HG02973 (cell line): Measurements from ENCODE around the gene FAM25G.
"Not testable (repeated sequence)": the region's sequence is repeated elsewhere in the genome, so short reads cannot be mapped to it uniquely, and the experiment has no call there.

Source experiments
- ATAC-seq: cut with Tn5 transposase; IDR thresholded peaks from one replicate; pipeline ENCODE4 v1.9.1; 2021; ENCODE audit warnings: moderate library complexity; ENCODE audit not compliant: unreplicated experiment

FAM25G gene

DNA sequence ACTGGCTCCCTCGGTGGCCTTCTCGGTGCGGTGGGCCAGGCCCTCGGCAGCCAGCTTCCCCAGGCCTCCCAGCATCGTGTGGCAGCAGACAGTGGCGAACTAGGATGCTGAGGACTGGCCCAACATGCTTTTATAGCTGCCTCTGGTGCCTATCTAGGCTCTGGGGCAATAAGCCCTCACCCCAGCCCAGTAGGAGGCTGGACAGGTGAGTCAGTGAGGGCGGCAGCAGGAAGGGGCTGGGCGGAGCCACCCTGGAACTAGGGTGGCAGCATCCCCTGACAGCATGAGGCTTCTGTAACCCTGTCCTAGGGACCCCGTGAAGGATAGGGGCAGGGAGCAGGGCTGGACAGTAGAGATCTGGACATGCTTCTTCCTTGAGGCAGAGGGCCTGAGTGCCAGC lies at the start of gene FAM25G:
Gene FAM25G, minus strand, starts transcription at position 101 of the 400 bp plus-strand sequence. Its CDS starts 26 bp downstream, at position 75.
- ATAC-seq: not testable (repeated sequence)

DNA sequence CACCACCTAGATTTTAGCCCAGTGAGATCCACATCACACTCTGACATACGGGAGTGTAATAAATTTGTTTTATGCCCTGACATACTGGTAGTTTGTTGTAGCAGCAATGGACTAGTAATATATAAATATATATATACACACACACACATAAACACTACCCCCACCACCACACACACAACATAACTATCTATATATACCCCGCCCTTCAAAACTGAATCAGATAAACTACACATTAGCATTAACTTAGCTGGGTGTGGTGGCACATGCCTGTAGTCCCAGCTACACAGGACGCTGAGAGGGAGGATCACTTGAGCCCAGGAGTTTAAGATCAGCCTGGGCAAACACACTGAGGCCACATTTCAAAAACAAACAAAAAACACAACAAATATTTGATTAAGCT lies 44.9 kb upstream of the FAM25G start:
- ATAC-seq: not testable (repeated sequence)

DNA sequence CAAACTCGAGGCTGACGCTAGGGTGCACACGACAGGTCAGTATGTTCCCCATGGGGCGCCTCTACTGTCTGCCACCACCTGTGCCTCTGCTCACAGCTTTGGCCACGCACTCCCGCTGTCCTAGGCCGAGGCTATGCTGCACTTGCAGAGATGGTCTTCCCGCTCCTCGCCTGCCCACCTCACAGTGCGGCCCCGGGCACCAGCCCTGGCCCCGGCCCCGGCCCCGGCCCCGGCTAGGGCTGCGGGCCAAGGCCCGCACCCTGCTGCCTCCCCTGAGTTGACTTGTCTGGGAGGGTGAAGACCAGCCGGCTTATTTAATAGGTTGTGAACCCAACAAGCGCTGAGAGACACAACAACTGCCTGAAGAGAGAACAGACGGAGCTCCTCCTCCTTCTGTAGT lies 32.0 kb upstream of the FAM25G start, which contains the start of gene AGAP9:
Gene AGAP9, minus strand, starts transcription at position 164 of the 400 bp plus-strand sequence. Its CDS starts 112 bp downstream, at position 52.
- ATAC-seq: not testable (repeated sequence)

DNA sequence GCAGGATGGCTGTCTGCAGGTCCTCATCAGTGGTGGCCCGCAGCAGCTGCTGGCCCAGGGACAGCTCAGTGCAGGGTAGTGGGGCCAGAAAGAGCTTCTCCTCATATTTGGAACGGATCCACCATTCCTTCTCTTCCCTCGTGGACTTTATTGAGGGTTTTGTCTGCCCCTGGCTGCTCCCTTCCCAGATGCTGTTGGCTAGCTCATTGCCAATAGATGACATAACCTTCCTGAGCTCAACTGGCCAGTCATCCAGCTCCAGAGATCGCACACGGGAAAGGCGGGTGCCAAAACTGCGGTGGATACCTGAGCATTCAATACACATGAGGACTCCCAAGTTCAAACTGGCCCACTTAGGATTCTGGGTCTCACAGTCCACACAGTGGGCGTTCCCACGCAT lies 10.8 kb upstream of the FAM25G start:
- ATAC-seq: not testable (repeated sequence)

DNA sequence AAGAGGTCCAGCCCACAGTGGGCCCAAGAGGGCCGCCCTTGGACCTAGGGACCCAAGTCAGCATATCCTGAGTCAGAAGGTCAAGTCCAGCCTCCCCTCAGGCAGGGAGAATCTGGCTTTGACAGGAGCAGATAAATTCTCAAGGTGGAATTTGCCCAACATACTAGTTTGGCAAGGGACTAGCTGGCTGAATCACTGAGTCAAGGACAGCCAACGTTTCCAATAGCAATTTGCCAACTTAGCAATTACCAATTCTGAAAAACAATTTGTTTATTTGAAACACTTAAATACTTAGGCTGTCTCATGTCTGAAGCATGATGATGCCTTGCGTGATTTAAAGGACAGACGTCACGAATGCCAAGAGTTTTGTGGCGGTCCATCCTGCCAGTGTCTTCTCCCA lies 2.7 kb upstream of the FAM25G start:
- not testable (repeated sequence) for ATAC-seq

DNA sequence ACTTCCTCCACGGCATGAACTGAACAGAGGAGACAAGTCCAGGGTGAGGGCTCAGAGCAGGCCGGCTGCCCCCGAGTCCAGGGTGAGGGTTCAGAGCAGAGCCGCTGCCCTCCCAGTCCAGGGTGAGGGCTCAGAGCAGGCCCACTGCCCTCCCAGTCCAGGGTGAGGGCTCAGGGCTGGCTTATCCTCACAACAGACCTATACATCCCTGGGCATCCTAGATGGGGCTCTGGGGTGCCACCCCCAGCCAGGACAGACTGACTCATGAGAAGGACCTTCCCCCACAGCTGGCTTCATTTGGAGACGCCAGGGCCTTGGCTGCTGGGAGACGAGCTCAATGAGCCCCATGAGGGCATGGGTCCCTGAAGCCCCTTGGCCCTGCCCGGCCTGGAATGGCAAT lies 1.9 kb downstream of the FAM25G start:
- ATAC-seq: not testable (repeated sequence)

DNA sequence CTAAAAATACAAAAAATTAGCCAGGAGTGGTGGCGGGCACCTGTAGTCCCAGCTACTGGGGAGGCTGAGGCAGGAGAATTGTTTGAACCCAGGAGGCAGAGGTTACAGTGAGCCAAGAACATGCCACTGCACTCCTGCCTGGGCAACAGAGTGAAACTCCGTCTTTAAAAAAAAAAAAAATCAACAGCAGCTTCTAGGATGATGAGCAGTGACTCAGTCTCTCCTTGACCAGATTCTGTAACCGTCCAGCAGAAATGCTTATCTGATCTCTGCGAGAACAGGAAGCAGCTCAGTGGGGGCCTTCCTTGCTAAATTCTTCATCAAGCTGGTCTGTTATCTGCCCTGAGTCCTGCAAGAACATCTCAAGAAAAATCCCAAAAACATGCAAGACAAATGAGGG lies 5.6 kb downstream of the FAM25G start:
- ATAC-seq: not testable (repeated sequence)

DNA sequence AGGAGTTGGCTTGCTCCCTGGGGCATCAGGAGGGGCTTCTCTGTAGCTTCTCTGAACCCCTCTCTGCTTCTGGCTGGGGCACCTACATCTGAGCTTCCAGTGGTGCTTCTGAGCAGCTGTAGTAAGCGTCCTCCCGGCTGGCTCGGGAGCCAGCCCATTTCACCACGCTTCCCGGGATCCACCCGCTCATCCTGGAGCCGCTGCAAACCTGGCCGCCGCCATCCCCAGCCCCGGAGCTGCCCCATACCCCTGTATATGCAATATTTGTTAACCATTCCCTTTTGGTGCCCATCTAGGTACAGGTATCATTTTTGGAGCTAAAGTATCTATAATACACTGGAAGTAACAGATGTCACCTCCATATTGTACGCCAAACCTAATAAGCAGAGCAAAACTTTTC lies 6.7 kb downstream of the FAM25G start:
- not testable (repeated sequence) for ATAC-seq

DNA sequence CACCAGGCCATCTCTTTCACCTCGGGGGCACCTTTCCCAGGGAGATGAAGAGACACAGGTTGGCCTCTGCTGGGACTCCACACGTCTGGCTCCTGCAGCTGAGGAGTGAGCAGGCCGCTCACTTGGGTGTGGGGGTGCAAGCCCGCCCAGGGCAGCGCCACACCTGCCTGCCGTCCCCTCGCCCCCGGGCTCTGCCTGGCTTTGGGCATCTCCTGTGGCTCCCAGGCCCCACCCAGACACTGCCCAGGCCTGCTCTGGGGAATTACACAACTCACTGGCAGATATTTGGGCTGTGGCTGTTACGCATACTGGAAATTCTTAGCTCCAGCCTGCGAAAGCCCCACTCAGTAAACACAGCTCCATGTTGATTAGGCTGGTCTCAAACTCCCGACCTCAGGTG lies 7.6 kb downstream of the FAM25G start, which contains the start of gene ANXA8:
Gene ANXA8, minus strand, starts transcription at position 193 of the 400 bp plus-strand sequence. Its CDS starts 182 bp downstream, at position 11.
- ATAC-seq: not testable (repeated sequence)

DNA sequence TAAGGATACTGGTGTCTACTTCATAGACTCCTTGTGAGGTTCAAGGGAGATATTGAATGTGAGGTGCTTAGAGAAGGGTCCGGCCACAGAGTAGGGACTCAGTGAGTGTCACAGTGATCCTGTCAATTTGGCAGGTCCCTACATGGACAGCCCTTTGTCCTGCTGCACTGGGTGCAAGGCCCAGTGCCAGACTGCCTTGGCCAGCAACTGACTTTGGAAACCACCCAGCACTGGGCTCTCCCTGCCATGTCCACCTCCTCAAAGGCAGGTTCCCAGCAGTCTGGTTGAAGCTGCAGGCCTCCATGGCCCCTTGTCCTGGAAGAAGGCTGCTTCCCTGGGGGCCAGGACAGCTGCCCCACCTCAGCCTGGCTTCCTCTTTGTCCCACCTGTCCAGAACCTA lies 9.1 kb downstream of the FAM25G start:
- ATAC-seq: not testable (repeated sequence)

DNA sequence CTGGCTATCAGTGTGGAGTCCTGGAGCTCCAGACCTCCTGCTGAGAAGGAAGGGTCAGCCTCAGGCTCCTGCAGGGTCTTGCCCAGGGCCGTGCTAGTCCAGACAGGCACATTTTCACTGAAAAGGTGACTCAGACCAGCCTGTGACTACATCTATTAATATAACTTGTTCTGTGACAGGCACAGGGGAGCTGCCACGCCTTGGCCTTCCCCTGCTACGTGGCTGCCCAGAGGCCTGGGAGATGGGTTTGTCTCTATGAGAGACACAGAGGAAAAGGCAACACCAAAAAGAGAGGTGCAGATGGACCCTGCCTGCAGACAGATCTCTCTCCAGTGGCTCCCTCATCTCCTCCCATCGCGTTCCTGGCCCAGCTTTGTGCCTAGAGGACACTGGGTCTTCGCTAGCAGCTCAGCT lies 9.7 kb downstream of the FAM25G start:
- not testable (repeated sequence) for ATAC-seq

DNA sequence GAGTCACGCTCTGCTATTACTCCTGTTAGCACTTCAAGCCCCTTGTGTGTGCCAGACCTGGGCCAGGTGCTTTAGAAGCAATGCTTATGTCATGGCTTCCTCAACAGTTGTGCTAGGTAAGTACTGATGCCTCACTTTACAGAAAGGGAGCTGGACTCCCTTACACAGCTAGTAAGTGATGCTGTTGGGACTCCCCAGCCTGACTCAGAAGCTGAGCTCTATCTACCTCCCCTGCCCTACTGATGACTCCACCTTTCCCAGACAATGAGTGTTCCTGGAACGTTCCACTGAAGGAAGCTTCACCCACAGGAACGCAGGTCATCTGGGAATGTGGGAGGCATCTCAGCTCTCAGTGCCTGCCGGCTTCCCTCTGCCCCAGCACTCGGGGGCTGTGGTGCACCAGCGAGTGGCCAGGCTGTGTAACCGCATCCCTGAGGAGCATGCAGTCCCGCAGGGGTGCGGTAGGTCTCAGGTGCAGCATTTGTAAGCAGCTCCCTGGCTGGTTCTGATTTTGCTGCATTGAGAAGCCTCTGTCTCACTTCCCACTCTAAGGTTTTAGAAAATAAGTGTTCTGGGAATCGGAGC lies 10.2 kb downstream of the FAM25G start:
- ATAC-seq: not testable (repeated sequence)

DNA sequence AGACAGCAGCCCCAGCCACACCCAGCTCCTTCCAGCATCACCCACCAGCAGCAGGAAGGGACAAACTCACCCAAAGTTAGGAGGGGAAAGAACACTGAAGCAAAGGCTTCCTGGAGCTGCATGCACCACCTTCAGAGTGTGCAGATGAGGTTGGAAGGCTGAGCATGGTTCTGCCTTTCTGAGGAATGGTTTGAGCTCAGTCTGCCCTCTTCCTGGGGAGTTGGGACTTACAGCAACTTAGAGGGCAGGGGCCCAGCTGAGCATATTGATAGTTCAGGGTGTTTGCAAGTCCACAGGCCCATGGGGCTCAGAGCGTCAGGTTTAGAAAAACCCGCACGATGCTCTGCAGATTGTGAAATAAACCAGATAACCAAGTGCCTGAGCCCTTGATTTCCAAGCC lies 11.4 kb downstream of the FAM25G start:
- ATAC-seq: not testable (repeated sequence)

DNA sequence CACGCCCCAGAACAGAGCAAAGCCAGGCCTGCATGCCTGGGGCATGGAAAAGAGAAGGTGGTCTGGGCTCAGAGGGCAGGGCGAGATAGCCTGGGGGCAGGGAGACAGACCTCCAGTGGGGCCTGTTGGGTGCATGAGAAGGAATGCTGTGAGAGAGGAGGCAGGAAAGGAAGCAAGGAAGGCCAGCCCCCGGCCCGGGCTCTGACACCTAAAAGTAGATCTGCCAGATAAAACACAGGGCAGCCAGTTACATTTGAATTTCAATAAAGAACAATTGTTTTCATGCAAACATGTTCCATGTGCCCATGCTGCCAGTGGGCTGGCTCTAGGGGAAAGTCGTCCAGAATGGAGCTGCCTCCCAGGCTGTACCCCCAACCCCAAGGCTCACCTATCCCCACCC lies 13.4 kb downstream of the FAM25G start:
- not testable (repeated sequence) for ATAC-seq

DNA sequence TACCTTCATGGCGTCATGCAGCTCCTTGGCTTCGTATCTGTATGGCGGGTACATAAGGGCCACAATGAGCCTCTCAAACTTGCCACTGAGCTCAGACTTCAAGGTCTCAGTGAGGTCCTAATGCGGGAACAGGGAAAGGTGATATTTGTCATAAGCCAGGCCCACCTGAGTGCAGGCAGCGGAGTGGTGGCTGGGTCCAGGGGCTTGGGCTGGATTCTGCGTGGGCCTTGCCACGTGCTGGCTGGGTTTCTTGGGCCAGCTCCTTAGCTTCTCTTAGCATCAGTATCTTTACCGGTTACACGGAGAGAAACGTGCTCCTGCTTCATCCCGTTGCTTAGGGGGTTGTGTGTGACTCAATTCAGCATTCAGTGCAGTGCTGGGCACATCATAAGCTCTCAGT lies 14.4 kb downstream of the FAM25G start:
- ATAC-seq: not testable (repeated sequence)

DNA sequence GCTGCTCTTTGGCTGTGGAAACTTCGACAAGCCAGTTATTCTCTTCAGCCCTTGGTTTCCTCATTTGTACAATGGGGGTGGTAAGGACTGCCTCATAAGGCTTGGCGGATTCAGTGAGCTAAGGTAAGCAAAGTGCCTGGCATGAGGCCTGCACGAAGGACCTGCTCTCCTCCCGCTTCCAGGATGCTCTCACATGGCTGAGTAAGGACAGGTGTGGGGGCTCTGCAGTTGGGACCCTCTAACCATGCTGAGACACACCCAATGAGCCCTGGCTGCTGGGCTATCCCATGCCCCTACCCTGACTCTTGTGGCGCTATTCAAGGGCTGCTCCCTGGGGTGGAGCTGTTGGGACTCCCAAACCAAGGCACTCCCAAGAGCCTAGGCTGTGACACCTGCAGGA lies 16.4 kb downstream of the FAM25G start:
- ATAC-seq: not testable (repeated sequence)

DNA sequence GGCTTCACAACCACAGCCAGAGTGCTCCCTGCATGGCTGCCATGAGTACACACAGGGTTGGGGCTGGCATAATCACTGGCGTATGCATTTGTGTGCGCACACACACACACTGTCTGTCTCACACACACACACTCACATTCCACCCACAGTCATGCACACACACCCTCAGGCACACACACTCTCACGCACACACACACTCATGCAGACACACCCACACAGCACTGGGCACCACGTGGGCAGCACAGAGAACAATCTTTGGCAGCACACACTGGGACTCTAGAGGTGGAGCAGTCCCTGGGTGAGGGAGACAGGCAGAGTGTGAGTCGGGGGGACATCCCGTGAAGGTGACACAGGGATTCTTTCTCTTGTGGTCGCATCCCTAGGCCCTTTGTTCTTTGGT lies 18.0 kb downstream of the FAM25G start:
- ATAC-seq: not testable (repeated sequence)

DNA sequence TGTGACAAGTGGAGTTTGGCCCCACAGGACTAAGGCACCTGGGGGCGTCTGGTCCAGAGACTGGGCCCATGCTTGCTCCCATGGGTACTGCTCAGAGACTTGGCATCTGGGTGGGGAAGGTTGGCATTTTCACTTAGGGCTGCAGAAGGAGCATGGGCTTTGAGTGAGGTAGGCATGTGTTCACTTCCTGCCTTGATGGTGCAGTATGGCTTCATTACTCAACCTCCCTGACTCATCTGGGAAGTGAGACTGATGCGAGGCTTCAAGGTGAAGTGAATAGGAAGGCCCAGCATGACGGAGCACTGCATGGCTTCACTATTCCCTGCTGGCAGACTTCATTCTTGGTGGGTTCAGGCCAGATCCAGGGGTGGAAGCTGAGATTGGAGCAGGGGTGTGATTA lies 18.9 kb downstream of the FAM25G start:
- peak; percentile 65 for ATAC-seq

DNA sequence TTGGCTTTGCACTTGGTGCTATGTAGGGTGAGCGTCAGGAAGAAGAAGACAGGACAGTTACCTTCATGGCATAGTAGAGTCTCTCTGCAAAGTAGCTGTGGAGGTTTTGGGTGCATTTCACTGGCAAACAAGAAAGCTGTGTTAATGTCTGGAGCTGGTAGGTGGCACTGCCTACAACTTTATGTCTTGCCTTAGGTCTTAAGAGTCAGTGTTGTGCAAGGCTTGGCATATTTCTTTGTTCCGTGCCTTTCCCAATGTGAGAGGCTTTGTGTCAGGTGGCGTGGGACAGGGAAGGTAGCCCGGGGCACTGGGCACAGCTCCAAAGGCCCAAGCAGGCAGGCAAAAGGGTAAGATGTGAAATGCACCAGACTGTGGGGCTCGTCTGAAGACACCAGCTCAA lies 19.4 kb downstream of the FAM25G start:
- ATAC-seq: not testable (repeated sequence)

DNA sequence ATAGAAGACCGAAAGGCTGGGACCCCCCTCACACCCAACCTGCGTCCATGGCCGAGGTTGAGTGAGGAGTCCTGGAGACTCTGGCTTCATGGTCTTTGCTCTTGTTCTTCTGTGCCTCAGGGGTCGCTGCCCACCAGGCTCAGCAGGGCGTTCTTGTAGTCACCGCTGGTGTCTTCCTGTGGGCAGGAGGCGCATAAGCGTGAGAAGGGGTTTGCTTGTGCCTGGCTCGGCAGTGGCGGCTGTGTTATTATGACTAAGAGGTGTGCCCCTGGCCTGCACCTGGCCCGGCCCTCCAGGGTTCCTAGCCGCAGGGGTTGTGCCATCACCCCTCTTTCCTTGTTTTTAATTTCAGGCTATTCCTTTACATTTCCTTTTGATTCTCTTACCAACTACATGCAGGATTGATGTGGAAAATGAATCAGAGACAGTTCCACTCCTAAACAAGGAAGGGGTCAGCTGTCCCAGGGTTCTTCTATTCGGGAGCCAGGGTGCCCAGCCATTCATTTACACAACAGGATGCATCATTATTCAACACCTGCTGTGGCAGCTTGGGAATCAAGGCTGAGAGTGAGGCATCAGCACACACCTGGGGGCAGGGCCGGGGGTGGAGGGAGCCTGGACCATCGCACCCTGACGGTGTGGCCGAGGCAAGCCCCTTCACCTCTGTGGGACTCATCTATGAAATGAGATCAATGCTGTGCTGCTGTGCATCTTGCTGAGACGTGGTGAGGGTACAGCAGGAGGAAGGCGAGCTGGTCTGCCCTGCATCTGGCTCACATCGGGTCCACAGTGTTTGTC lies 22.6 kb downstream of the FAM25G start:
- ATAC-seq: not testable (repeated sequence)

DNA sequence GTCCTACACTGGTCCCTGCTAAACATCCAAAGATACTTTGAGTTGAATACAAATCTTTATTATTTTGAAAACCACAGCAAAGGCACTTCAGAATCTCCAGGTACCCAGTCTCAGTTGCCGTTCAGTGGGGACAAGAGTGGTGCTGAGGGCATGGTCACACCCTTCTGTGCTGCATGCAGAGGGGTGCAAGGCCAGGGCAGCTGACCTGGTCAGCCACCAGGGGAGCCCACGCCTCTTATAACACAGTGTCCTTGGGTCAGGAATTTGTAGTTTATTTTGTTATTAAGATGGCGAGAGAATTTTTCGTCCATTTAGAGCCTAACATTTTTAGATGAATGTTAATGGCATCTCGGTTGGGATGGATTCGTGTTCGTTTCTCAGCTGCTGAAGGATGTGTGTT lies 23.5 kb downstream of the FAM25G start:
- not testable (repeated sequence) for ATAC-seq

DNA sequence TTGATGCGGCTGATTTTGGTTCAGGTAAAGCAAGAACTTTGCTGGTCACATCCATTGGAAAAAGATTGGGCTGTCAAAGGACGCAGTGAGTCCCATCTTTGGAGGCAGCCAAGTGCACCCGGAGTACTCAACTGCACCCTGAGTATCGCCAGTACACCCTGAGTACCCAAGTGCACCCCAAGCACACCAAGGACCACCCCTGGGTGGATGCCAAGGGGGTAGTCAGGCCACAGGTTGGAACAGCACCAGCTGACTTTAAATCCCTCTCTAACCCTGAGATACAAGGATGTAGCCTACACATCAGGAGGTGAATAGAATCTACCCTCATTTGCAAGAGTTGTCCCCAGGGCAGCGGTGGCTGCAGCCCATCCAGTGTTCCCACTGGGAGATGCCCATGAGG lies 24.0 kb downstream of the FAM25G start:
- not testable (repeated sequence) for ATAC-seq
